Activated CD8-positive, alpha-beta T cell treated with anti-CD3 and anti-CD28 coated beads, Interleukin-2, amount 10 ng/mL, durations not matched to agents 7 days and 5 days (primary cell): ENCODE results near the gene SNX14. TPM values are rescaled to one million over a fixed set of nuclear protein-coding genes. Genes with fewer than 3 reads are reported as not detected.
"Not testable (repeated sequence)": the region's sequence is repeated elsewhere in the genome, so short reads cannot be mapped to it uniquely, and the experiment has no call there.

Source experiments
- ATAC-seq: fragments of 150-1000 bp; cut with Tn5 transposase; one replicate; pipeline ENCODE4 v1.10.0; 2021; ENCODE audit warnings: moderate library complexity
- CTCF ChIA-PET: fragments of 350-600 bp; sonication (Branson Sonifier 250); formaldehyde crosslinking; loops from one replicate; lab custom pipeline; 2021; ENCODE audit warnings: antibody characterized with exemption; lab: Charles Lee
- POLR2A ChIA-PET: fragments of 350-600 bp; sonication (Branson Sonifier 250); formaldehyde crosslinking; loops from one replicate; lab custom pipeline; 2021; ENCODE audit warnings: antibody characterized with exemption; lab: Charles Lee
- DNase-seq: peaks from one replicate; pipeline ENCODE4 v3.0.0-alpha.2; 2020
- H3K27ac Mint-ChIP-seq: one replicate; pipeline ENCODE4 v1.8.0; 2021; ENCODE audit warnings: mild to moderate bottlenecking, mixed read lengths
- H3K27me3 Mint-ChIP-seq: one replicate; pipeline ENCODE4 v1.8.0; 2021; ENCODE audit warnings: low read depth, mixed read lengths
- H3K36me3 Mint-ChIP-seq: one replicate; pipeline ENCODE4 v1.8.0; 2021; ENCODE audit warnings: low read depth, mixed read lengths
- H3K4me1 Mint-ChIP-seq: one replicate; pipeline ENCODE4 v1.8.0; 2021; ENCODE audit warnings: low read depth, mixed read lengths
- H3K4me3 Mint-ChIP-seq: one replicate; pipeline ENCODE4 v1.8.0; 2021; ENCODE audit warnings: mild to moderate bottlenecking, mixed read lengths
- H3K9me3 Mint-ChIP-seq: one replicate; pipeline ENCODE4 v1.8.0; 2022; ENCODE audit warnings: mixed read lengths; ENCODE audit not compliant: insufficient read depth
- total RNA-seq, 2 experiments: library from RNA; stranded (reverse); gene quantifications; one replicate each; pipeline ENCODE4 v1.2.3, GENCODE V29; 2021

SNX14 gene
- total RNA-seq, 2 experiments from 2014 or later: 50.1 to 50.3 TPM

DNA sequence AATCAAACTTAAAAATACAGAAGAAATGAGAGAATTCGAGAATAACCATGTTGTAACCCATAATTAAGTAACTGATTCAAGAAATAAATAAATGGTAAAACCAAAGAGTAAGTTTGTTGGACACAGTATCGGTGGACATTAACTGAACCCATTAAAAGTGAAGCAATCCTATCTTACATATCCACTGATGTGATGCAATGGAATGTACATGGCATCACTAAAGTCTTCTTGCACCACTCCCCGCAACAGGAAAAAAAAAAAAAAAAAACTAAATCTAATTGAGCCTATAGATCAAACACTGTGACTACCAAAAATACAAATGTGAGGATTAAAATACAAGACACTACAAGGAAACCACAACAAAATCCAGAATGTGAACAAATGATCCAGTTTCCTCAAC lies 7.9 kb downstream of the SNX14 start:
- CTCF ChIA-PET: no interaction called here
- Mint-ChIP-seq H3K9me3 (peaks cover 44% of the 10 kb centered on the region), H3K27me3 (no peaks in the 10 kb centered on the region), H3K36me3 (peaks cover 73% of the 10 kb centered on the region), H3K27ac (no peak overlapping the region), H3K4me1 (peaks cover 13% of the 10 kb centered on the region), H3K4me3 (no peak overlapping the region)
- ATAC-seq (no peak), DNase-seq (no peak)
- POLR2A ChIA-PET: no interaction called here

GRCh38 chr6:85582832-85583231 lies 10.8 kb downstream of the SNX14 start:
- CTCF ChIA-PET, H3K4me3 Mint-ChIP-seq: not testable (repeated sequence)

GRCh38 chr6:85581572-85581971 lies 12.1 kb downstream of the SNX14 start:
- no peak for ATAC-seq
- H3K27me3 Mint-ChIP-seq: no peaks in the 10 kb centered on the region
- no peak overlapping the region for H3K4me3 Mint-ChIP-seq
- H3K9me3 Mint-ChIP-seq: peaks cover 38% of the 10 kb centered on the region
- peaks cover 18% of the 10 kb centered on the region for H3K4me1 Mint-ChIP-seq
- ChIA-PET POLR2A (no interaction called here), CTCF (interaction anchor here (1.2 kb wide), 1 partner anchor 9 kb away, joined by 3 read pairs; no protein-coding TSS in a partner anchor)
- DNase-seq: no peak
- peaks cover 52% of the 10 kb centered on the region for H3K36me3 Mint-ChIP-seq
- H3K27ac Mint-ChIP-seq: no peak overlapping the region

More at GRCh38 chr6:85582832-85583231, 10.8 kb downstream of the SNX14 start:
- ATAC-seq, POLR2A ChIA-PET, DNase-seq, H3K27ac Mint-ChIP-seq, H3K27me3 Mint-ChIP-seq: not testable (repeated sequence)
- Mint-ChIP-seq H3K9me3 (peaks cover 38% of the 10 kb centered on the region), H3K4me1 (peaks cover 18% of the 10 kb centered on the region), H3K36me3 (peaks cover 56% of the 10 kb centered on the region)

DNA sequence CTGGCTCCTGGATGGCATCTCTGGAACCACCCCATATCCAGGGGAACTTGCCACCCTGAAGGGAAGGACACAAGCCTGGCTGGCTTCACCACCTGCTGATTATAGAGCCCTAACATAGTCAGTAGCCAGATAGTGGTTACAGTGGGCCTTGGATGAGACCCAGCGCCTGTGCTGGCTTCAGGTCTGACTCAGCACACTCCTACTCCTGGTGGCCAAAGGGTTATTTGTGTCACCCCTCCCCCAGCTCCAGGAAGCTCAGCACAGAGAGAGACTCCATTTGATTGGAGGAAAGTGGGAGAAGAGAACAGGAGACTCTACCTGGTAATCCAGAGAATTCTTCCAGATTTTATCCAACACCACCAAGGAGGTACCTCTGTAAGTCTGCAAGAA lies 12.8 kb downstream of the SNX14 start:
- Mint-ChIP-seq H3K4me1 (peaks cover 18% of the 10 kb centered on the region), H3K27ac (no peak overlapping the region), H3K36me3 (peaks cover 49% of the 10 kb centered on the region), H3K27me3 (no peaks in the 10 kb centered on the region), H3K9me3 (peaks cover 34% of the 10 kb centered on the region), H3K4me3 (no peak overlapping the region)
- POLR2A ChIA-PET: interaction anchor here (1.4 kb wide), 1 partner anchor 13 kb away, joined by 3 read pairs; the partner anchor contains the start of gene SNX14
- DNase-seq (no peak), ATAC-seq (no peak)
- CTCF ChIA-PET: interaction anchor here (1.2 kb wide), 1 partner anchor 10 kb away, joined by 3 read pairs; no protein-coding TSS in a partner anchor

DNA sequence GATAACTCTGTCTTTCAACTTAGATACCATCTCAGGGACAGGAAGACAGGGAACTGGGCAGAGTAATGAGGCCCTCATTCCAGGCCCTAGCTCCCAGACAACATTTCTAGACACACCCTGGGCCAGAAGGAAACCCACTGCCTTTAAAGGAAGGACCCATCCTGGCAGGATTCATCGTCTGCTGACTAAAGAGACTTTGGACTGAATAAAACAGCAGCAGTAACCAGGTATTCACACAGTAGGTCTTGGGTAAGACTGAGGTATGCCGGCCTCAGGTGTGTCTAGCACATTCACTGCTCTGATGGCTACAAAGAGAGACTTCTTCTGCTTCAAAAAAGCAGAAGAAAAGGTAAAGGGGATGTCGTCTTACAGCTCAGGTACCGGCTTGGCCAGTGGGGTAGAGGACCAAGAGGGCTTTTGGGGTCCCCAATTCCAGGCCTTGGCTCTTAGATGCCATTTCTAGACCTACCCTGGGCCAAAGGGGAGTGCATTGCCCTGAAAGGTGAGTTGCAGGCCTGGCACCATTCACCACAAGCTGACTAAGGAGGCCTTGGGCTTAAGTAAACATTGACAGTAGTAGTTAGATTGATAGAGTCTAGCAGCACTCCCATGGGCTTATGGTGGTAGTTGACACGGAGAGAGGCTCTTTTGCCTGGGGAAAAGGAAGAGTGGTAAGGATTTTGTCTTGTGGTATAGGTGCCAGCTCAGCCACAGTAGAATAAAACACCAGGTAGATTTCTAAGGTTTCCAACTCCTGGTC lies 13.4 kb downstream of the SNX14 start:
- ChIA-PET POLR2A (interaction anchor here (1.4 kb wide), 1 partner anchor 14 kb away, joined by 3 read pairs; the partner anchor contains the start of gene SNX14), CTCF (no interaction called here)
- peaks cover 46% of the 10 kb centered on the region for H3K36me3 Mint-ChIP-seq
- H3K27me3 Mint-ChIP-seq: no peaks in the 10 kb centered on the region
- H3K9me3 Mint-ChIP-seq: peaks cover 32% of the 10 kb centered on the region
- no peak overlapping the region for H3K27ac Mint-ChIP-seq
- no peak overlapping the region for H3K4me3 Mint-ChIP-seq
- ATAC-seq: no peak
- peaks cover 18% of the 10 kb centered on the region for H3K4me1 Mint-ChIP-seq
- DNase-seq: no peak

DNA sequence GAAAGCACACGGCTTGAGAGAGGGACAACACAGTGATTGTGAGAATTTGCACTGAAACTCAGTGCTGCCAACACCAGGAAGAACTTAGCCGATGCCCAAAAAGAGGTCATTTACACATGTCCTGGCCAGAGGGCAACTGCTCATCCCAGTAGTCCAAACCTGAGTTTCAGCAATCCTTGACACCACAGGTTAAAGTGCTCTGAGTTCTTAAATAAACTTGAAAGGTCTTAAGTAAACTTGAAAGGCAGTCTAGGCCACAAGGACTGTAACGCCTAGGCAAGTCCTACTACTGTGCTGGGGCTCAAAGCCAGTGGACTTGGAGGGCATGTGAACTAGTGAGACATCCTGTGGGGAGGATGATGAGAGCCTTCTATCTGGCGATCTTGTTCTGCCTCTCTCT lies 14.1 kb downstream of the SNX14 start:
- Mint-ChIP-seq H3K4me3 (no peak overlapping the region), H3K4me1 (peaks cover 18% of the 10 kb centered on the region), H3K27ac (no peak overlapping the region), H3K9me3 (peaks cover 31% of the 10 kb centered on the region), H3K27me3 (no peaks in the 10 kb centered on the region), H3K36me3 (peaks cover 39% of the 10 kb centered on the region)
- ATAC-seq (peak; percentile 47), DNase-seq (no peak)
- CTCF ChIA-PET: no interaction called here
- POLR2A ChIA-PET: interaction anchor here (1.4 kb wide), 1 partner anchor 14 kb away, joined by 3 read pairs; the partner anchor contains the start of gene SNX14

GRCh38 chr6:85576476-85576875 lies 17.2 kb downstream of the SNX14 start:
- Mint-ChIP-seq H3K36me3 (peaks cover 30% of the 10 kb centered on the region), H3K4me3 (no peak overlapping the region), H3K27me3 (no peaks in the 10 kb centered on the region), H3K4me1 (peaks cover 14% of the 10 kb centered on the region), H3K27ac (no peak overlapping the region), H3K9me3 (peaks cover under 1% of the 10 kb centered on the region)
- CTCF ChIA-PET: no interaction called here
- no peak for ATAC-seq
- no peak for DNase-seq
- POLR2A ChIA-PET: no interaction called here

DNA sequence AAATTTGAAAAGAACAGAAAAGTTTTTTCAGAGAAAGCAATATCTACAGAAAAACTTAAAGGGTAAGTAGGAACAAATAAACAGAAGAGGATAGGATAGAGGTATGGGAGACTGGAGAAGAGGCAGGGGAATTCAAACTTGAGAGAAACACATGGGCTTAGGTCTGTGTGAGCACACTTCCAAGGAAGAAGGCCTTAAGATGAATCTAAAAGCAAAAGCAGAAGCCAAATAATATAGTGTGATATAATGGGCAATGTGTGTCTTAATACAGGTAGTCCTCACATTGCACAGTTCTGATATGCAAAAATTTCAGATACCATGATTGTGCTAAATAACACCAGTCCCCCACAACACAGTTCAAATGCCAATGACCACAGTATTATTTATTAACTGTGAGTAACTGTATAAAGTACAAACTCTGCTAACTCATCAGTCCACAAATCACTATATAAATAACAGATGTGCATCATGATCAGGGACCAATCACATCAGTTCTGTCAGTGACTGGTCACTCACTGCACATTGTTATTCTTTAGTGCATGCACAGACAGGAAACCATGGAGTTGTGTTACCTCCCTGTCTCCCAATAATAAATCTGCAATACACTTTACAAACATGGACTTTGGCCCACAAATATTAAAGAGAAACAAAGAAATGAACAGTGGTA lies 18.6 kb downstream of the SNX14 start:
- H3K36me3 Mint-ChIP-seq: peaks cover 27% of the 10 kb centered on the region

GRCh38 chr6:85569323-85569722 lies 24.3 kb downstream of the SNX14 start:
- ChIA-PET POLR2A (interaction anchor here (1.0 to 1.9 kb wide), 2 partner anchors 25 to 109 kb away, joined by 4 to 8 read pairs; no protein-coding TSS in a partner anchor), CTCF (interaction anchor here (1.1 kb wide), 1 partner anchor 87 kb away, joined by 5 read pairs; no protein-coding TSS in a partner anchor)
- H3K36me3 Mint-ChIP-seq: peaks cover 53% of the 10 kb centered on the region
- H3K27ac Mint-ChIP-seq: no peak overlapping the region
- no peak for DNase-seq
- H3K4me3 Mint-ChIP-seq: no peak overlapping the region
- no peaks in the 10 kb centered on the region for H3K27me3 Mint-ChIP-seq
- peaks cover 1% of the 10 kb centered on the region for H3K9me3 Mint-ChIP-seq
- peaks cover 12% of the 10 kb centered on the region for H3K4me1 Mint-ChIP-seq
- ATAC-seq: no peak

More for the DNA sequence above, 18.6 kb downstream of the SNX14 start:
- no peak overlapping the region for H3K4me3 Mint-ChIP-seq
- peaks cover 7% of the 10 kb centered on the region for H3K4me1 Mint-ChIP-seq
- H3K27me3 Mint-ChIP-seq: no peaks in the 10 kb centered on the region
- ATAC-seq (no peak), DNase-seq (no peak)
- ChIA-PET POLR2A (no interaction called here), CTCF (no interaction called here)
- no peaks in the 10 kb centered on the region for H3K9me3 Mint-ChIP-seq
- H3K27ac Mint-ChIP-seq: no peak overlapping the region

DNA sequence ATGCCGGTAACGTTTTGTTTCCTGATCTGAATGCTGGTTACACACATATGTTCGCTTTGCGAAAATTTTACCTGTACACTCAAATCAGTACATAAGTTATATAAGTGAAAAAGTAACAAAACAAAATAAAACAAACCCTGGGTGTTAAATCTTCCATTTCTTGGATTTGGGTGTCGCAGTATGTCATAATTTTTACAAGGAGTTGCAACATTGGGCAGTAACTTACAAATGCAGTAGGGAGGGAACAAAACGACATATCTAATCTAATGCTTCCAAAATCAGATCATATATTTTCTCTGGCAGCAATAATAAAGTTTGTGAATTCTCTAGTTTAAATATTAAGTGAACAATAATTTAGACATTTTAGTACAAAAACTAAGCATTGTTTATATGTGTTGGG lies 25.2 kb downstream of the SNX14 start:
- no peaks in the 10 kb centered on the region for H3K27me3 Mint-ChIP-seq
- POLR2A ChIA-PET: no interaction called here
- peaks cover 56% of the 10 kb centered on the region for H3K36me3 Mint-ChIP-seq
- H3K4me1 Mint-ChIP-seq: peaks cover 12% of the 10 kb centered on the region
- DNase-seq (no peak), ATAC-seq (no peak)
- H3K27ac Mint-ChIP-seq: no peak overlapping the region
- CTCF ChIA-PET: no interaction called here
- H3K9me3 Mint-ChIP-seq: peaks cover 4% of the 10 kb centered on the region
- H3K4me3 Mint-ChIP-seq: no peak overlapping the region

DNA sequence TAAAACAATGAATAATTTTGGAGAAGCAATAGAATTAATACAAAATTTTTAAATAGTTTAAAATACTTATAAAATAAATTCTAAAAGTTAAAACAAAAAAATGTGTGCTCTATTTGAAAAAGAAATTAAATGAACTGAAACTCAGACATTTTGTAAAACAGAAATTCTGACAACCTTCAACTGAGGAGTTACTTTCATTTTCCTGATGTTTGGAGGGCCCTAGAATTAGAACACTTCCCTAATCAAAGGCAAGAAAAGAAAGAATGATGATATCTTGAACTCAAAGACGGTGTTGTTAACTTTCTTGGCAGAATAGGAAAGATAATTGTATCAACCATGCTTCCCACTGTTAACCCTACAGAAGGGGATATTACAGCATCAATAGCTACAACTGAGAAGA lies 27.9 kb downstream of the SNX14 start:
- DNase-seq: no peak
- Mint-ChIP-seq H3K27me3 (no peaks in the 10 kb centered on the region), H3K4me3 (no peak overlapping the region), H3K4me1 (peaks cover 8% of the 10 kb centered on the region), H3K36me3 (peaks cover 35% of the 10 kb centered on the region), H3K27ac (no peak overlapping the region), H3K9me3 (peaks cover 4% of the 10 kb centered on the region)
- POLR2A ChIA-PET: no interaction called here
- no peak for ATAC-seq
- CTCF ChIA-PET: interaction anchor here (0.6 kb wide), 1 partner anchor 1462 kb away, joined by 3 read pairs; no protein-coding TSS in a partner anchor

GRCh38 chr6:85564223-85564622 lies 29.4 kb downstream of the SNX14 start:
- POLR2A ChIA-PET, H3K27me3 Mint-ChIP-seq, DNase-seq, H3K4me3 Mint-ChIP-seq, ATAC-seq, H3K27ac Mint-ChIP-seq, H3K9me3 Mint-ChIP-seq, H3K4me1 Mint-ChIP-seq, CTCF ChIA-PET: not testable (repeated sequence)
- peaks cover 39% of the 10 kb centered on the region for H3K36me3 Mint-ChIP-seq
